Fibroblast of lung (primary cell): ENCODE measurements around the gene SGIP1.

ENCODE experiments used
- CTCF ChIP-seq, 2 donors: IDR thresholded peaks in 1 of 2; conservative IDR thresholded peaks in 1 of 2; 1 replicate in 1 of 2; 2 replicates in 1 of 2; pipeline ENCODE4 v1.5.1; 2011 to 2012; ENCODE audit warnings: low read length in 2 of 2, control low read depth in 1 of 2, inconsistent platforms in 1 of 2, low read depth in 1 of 2, mild to moderate bottlenecking in 1 of 2
- EZH2 ChIP-seq: IDR thresholded peaks from 2 replicates; pipeline ENCODE4 v1.5.1; 2012; ENCODE audit warnings: low read length, control low read depth, mild to moderate bottlenecking; ENCODE audit errors: missing control alignments

- TF ChIP-seq CTCF (conservative IDR thresholded peaks at IDR 0.05 in 1 of 2, IDR thresholded peaks at IDR 0.05 in 1 of 2; ENCODE audit: low read depth in 1 of 2, low read length in 2 of 2), result no peak
- TF ChIP-seq EZH2, result no peak
These were observed 9.1 kb downstream of the SGIP1 start for GRCh38 chr1:66542811-66543767.
